ENCODE measurements around the gene FLNC.

The FLNC gene

DNA sequence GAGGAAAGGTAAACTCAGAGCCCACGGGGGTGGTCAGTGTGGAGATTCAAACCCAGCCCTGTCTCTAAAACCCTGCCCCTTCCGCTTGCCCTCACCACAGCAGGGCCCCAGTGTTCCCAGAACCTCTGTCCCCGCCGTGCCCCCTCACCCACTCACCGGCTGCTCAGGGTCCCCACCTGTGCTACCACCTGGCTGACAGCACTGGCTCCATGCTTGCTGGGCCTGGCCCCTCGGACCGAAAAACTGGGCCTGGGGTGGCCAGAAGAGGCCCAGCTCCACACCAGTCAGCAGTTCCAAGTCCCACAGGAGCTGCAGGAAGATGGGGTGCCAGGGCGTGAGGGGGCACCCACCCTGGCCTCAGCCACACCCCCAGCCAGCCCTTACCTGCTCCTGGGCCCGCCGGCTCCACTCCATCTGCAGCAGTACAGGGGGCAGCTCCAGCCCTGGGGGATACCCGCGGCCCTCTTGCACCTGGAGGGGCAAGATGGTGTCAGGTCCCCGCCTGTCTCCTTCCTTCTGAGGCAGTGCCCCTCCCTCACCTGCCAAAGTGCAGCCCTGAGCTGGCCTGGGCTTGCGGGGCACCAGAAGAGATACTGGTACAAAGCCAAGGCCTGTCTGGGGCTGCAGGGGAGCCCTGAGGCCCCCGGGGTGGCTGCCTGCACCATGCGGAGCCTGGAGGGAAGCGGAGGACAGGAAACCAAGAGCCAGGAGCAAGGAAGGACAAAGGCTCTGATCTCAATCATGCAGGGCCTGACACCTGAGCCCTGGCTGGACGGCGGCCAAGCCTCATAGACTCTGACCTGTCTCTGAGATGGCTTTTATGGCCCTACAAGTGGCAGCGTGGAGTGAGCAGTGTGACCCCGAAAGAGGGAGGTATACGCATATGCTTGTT, 44.2 kb downstream of the FLNC start:
- no peak for DNase-seq (ENCODE audit: extremely low read depth, low read depth)
- TF ChIP-seq, protein P1, sequence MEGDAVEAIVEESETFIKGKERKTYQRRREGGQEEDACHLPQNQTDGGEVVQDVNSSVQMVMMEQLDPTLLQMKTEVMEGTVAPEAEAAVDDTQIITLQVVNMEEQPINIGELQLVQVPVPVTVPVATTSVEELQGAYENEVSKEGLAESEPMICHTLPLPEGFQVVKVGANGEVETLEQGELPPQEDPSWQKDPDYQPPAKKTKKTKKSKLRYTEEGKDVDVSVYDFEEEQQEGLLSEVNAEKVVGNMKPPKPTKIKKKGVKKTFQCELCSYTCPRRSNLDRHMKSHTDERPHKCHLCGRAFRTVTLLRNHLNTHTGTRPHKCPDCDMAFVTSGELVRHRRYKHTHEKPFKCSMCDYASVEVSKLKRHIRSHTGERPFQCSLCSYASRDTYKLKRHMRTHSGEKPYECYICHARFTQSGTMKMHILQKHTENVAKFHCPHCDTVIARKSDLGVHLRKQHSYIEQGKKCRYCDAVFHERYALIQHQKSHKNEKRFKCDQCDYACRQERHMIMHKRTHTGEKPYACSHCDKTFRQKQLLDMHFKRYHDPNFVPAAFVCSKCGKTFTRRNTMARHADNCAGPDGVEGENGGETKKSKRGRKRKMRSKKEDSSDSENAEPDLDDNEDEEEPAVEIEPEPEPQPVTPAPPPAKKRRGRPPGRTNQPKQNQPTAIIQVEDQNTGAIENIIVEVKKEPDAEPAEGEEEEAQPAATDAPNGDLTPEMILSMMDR (IDR thresholded peaks at IDR 0.05; ENCODE audit: low read depth, low read length), result no peak

DNA sequence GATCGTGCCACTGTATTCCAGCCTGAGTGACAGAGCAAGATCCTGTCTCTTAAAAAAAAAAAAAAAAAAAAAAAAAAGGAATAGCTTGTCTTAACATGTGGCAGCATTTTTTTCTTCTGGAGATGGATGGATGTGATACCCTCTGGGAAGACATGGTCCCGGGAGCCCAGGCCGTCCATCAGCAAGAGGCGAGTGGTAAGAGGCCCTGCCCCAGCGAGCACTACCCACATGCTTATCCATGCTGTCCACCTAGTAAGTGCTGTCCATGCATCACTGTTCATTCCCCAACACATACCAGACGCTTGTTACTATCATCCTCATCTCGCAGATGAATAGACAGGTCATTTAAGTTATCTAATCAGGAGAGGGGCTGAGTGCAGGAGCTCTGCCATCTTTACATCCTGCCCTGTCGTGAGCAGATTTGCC, 45.3 kb downstream of the FLNC start:
- DNase-seq (ENCODE audit: extremely low read depth, low read depth), result no peak
- TF ChIP-seq, protein P1 (IDR thresholded peaks at IDR 0.05; ENCODE audit: low read depth, low read length), result no peak

DNA sequence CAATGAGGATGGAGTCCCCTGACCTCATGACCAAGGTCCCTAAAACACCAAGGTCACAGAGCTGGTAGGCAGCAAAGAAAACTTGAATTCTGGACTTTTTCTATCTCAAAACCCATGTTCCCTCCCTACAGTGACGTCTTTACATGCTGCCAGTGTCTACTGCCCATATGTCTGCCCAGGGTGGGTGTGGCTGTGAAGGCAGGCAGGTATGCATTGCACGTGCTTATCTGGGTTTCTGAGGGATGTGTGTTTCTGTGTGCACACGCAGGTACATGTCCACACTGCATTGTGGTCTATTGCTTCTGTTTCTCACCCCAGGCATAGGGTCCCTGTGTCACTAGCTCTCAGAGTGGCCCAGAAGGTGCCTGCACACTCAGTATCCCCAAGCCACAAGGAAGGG, 45.9 kb downstream of the FLNC start:
- no peak for DNase-seq (ENCODE audit: extremely low read depth, low read depth)
- TF ChIP-seq, protein P1 (IDR thresholded peaks at IDR 0.05; ENCODE audit: low read depth, low read length), result no peak

DNA sequence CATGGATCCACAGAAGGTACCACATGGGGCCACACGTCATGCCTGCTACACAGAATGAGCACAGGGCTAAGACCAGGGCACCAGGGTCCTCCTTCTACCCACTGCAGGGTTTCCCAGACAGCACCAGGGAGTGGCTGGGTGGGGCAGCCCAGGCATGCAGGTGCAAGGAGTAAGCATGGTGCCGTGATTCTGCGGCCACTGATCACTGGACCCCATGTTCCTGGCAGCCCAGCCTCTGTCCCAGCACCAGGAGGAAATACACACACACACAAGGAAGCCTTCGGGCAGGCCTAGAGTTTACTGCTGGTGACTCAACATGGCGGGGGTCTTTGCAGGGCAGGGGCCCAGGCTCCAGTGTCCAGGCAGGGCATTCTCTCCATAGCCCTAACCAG, 46.4 kb downstream of the FLNC start:
- TF ChIP-seq, protein P1 (IDR thresholded peaks at IDR 0.05; ENCODE audit: low read depth, low read length), result no peak
- no peak for DNase-seq (ENCODE audit: extremely low read depth, low read depth)

DNA sequence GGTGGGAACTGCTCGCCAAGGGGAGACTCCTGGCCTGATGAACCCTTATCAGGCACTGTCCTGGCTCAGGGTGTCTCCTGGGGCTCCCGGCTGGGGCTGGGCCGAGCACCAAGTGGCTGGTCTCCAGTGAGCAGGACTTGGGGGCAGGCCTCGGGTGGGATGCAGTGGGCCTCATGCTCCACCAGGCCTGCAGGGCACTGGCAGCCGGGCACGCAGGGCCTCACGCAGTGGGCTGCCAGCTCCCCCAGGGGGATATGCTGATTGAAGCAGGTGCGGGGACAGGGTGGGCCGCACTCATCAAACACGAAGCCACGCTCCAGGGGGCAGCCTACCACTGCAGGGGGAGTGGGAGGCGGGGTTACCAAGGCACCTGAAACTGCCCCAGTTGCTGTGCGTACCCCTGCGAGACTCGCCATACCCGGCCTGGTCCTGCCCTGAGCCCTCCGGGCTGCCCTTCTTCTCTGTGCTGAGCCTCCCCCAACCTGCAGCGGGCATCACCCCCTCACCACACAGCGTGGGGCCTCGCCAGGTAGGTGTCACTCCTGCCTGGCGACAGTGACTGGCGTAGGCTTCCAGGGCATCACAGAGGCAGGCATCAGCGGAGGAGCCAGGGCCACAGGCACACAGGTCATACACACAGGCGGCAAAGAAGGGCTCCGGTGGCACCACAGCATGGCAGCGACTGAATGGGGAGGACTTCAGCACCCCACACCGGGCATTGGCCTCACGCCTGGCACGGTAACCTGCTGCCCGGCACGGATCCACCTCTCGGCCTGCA, 47.0 kb downstream of the FLNC start:
- TF ChIP-seq, protein P1 (IDR thresholded peaks at IDR 0.05; ENCODE audit: low read depth, low read length), result no peak
- no peak for DNase-seq (ENCODE audit: extremely low read depth, low read depth)

- DNase-seq (ENCODE audit: extremely low read depth, low read depth), result no peak
- TF ChIP-seq, protein P1 (IDR thresholded peaks at IDR 0.05; ENCODE audit: low read depth, low read length), result no peak
Observed at GRCh38 chr7:128877756-128878120, 47.5 kb downstream of the FLNC start.
